NCI-H460 (cell line): ENCODE results near the gene TENM4. TPM values are rescaled to one million over a fixed set of nuclear protein-coding genes. Genes with fewer than 3 reads are reported as not detected.

Experiments used
- DNase-seq: peaks from one replicate; pipeline ENCODE4 v3.0.0-alpha.2; 2016; ENCODE audit warnings: low read depth; ENCODE audit errors: extremely low read depth
- total RNA-seq: library from RNA; depleted of rRNA; stranded (reverse); fragments of >200 nt; shearing (Covaris generic); gene quantifications from 2 replicates; pipeline ENCODE4 v1.2.3, GENCODE V29; 2014

The TENM4 gene
- total RNA-seq, 1 experiment from 2014 or later, result not detected

DNA sequence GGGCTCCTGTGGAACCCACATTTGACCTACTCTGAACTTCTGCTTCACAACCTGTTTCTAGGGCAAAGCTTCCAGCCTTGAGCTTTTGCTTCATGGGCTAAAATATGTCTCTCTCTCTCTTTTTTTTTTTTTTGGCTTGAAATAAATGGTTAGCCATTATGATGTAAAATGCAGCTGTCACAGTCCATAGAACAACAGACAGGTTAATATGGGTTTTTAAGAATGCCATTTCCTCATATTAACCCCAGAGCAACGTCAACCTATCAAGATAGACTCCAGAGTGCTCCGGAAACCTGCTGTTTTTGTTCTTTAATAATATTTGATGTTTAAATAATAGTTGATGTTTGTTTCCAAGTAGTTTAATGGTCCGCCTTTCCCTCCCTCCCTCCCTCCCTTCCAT lies 285.6 kb downstream of the TENM4 start:
- DNase-seq, result no peak

DNA sequence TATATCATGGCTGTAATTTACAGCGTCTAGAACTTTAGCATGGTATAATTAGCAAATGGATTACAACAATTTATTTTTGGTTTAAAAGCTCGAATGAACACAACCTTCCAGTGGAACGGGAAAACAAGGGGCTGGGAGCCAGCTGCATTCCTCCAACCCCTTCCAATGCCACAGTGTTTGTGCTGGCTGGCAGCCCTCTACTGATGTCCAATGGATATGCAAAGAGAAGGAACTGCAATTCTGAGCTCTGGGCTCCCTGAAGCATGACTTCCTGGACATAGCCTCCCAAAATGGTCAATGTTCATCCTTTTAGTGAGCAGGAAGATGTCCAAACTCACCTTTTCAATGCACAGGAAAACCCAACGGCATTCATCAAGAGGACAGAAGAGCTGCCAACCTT lies 288.3 kb downstream of the TENM4 start:
- no peak for DNase-seq

DNA sequence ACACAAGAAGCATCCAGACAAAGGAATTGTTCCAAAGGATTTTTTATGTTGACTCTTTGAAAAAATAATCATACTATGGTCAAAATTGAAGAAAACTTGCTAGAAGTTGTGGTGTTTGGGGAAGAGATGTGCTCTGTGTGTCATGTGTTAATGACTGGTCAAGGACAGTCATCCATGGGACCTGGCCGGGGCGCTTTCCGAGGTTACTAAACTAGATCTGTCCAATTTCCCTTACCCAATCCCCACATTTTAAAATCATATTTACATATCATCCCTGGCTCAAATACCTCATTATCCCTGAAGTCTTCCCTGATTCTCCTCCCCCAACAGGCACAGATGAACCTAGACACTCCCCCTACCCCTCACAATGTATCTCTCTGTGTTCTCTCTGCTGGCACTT lies 289.4 kb downstream of the TENM4 start:
- DNase-seq, result no peak

DNA sequence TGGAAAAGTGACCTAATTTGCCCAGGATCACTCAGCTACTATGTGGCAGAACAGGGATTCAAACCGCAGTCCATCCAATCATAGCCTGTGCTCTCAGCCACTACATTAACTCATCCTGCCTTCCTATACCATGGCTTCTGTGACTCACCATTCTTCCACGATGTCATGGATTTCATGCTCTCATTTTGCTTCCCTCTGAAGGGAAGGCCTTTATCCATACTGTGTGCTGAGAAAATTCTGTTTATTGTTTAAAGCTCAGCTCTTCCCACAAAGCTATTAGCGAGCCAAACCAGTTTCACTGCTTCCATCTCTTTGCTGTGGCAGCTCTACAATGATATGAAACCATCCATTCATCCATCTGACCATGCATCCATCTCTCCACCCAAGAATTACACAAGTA lies 289.9 kb downstream of the TENM4 start:
- DNase-seq, result no peak

DNA sequence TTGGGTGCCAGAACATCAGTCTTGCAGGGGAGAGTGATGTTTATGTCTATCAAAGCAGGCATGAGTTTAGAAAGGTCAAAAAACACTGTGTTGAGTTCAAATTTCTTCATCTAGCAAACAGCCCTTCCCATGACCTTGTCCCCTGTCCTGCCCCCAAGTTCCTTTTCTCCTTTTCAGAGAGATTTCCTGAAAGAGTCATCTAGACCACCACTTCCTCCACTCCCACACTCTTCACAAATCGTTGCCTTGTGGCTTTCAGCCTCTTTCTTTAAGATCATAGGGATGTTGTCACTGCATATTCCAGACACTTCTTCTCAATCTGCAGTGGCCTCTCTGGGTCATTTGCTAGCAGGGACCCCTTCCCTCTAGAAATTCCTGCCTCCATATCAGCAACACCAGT lies 290.5 kb downstream of the TENM4 start:
- no peak for DNase-seq

DNA sequence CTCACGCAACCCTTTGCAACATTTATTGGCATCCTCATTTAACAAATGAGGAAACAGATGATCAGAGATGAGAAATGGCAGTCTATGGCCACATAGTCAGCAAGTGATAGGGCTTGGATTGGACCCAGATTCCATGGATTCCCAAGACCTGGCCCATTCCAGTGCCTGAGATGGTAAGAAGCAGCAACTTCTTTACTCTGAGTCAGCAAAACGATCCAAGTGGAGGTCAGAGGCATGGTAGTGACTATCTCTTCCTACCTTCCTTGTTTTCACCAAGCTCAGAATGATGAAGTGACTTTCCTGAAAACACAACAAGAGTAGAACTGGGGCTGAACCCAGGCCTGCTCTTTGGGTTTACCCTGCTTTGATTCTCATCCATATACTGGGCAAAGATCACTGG lies 293.1 kb downstream of the TENM4 start:
- DNase-seq, result no peak

DNA sequence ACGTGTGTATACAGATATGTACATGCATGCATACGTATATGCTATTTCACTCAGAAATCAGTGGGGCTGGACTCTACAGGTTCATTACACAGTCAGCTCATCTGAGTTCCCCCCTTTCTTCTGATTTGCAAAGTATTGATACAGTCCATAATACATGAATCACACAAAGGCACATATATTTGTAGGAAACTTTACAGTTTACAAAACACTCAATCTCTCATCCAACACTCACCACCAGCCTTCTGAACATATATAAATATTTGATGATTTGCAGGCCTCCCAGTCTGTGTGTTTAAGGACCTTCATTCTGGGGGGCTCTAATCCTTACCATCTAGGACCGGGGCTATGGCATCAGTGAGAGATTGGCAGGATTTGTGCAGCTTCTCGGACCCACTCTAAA lies 293.8 kb downstream of the TENM4 start:
- DNase-seq, result no peak

DNA sequence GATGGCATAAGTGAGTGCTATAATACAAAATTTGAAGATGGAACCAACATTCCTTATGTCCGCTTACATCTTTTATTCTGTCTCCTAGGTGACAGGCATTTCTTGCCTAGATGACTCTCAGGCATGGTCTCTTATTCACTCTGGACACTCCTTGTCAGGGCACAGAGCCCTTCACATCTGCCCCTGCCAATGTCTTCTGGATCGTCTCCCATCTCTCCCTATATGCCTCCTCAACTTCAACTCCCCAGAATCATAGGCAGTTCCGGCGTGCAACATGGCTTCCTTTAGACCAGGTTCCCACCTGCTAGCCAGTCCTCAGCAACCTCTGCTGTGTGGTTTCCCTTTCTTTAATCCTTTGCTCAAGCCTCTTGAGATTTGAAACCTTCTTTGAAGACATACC lies 300.9 kb downstream of the TENM4 start:
- DNase-seq, result no peak

DNA sequence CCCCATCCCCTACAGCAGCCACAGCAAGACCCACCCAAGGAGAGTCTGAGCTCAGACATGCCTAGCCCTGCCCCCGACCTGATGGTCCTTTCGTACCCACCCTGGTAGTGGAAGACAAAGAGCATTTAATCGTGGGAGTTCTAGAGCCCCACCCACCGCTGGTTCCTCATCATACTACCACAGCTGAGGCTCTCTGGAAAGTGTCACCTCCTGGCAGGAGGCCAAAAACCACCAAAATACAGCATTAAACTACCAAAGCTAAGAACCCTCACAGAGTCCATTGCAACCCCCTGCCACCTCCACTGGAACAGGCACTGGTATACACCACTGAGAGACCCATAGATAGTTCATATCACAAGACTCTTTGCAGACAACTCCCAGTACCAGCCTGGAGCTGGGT lies 311.1 kb downstream of the TENM4 start:
- no peak for DNase-seq

DNA sequence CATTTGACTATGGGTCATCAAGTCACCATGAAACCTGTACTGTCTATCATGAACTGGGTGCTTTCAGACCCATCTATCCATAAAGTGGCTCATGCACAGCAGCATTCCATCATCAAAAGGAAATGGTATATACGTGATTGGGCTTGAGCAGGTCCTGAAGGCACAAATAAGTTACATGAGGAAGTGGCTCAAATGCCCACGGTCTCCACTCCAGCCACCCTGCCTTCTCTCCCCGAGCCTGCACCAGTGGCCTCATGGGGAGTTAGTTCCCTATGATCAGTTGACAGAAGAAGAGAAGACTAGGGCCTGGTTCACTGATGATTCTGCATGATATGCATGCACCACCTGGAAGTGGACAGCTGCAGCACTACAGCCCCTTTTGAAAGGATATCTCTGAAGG lies 312.5 kb downstream of the TENM4 start:
- DNase-seq, result no peak

DNA sequence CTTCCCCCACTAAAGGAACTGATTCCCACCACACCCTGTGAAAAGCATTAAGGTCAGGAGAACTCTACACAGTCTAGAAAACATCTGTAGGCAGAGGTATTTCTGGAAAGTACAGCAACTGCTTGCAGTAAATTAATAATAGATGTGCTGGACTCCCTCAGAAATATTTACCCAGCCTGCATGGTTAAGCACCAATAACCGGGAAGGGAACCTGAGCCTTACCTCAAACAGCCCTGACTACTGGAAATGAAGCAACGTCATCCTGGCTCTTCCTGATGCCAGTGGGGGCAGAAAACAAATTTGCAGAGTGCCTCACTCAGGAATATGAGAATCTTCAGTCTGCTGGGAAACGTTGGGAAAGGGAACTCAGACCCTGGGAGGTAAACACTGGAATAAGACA lies 318.1 kb downstream of the TENM4 start:
- DNase-seq, result no peak

DNA sequence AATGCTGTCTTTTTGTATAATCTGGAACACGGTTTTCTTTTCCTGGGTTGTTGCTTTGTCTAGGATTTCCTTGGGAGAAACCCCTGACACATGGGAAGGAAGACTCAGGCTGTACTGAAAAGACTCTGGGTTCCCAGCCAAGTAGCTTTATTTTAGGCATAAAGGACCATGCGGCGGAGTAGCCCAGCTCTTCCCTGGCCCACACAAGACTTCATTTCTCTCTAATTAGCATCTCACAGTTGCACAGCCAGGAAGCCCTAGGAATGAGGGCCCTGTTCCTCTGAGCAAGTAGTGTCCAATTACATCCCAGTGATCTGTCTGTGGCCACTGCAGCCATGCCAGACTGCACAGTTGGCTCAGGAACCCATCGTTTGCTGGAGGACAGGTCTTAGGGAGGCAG lies 319.5 kb downstream of the TENM4 start:
- DNase-seq, result no peak

DNA sequence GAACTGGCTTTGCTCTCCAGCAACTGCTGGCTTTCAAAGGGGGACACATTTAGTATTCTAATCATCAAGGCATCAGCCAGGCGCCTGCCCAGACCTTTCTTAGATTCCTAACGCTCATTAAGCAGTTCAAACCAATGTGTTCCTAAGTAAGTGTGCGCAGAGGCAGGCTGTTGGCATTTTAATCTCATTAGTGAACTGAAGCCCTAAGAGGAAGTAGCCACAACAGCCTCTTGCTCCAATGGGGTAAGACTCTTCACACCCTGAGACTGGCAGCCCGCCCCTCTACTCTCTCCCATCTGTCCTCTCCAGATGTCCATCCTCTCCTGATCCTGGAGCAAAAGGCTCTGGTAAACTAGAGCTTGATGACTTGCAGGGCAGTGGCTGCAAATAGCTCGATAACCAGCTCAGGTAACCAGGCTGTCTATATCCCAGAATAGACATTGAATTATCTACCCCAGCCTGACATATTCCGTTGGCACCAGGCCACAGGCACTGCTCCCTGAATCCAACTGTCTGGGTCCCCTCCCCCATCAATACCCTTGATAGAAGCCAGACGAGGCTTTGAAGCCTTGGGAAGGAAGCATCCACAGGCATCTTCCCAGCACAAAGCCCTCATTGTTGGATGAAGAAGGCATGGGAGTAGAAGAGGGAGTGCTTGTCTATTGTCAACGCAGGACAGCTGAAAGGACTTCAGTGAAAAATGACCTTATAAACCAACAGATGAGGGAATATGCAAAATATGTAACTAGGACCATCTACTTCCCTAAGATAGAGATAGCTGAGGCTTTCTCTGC lies 321.1 kb downstream of the TENM4 start:
- no peak for DNase-seq

DNA sequence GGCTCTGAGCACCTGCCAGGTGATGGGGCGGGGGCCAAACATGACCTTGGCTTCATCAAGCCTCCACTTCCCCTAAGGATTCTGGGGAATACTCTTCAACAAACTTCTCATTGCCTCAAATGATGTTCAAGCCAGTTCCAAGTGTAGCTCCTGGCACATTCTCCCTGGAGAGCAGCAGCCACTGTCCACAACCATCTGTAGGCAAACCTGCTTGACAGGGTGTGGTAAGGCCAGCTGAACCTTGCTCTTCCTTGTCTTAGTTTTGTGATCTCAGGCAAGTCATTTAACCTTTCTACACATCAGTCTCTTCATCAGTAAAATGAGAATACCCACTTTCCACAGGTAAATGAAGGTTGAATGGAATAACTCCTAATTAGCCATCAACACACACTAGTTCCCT lies 323.3 kb downstream of the TENM4 start:
- no peak for DNase-seq

DNA sequence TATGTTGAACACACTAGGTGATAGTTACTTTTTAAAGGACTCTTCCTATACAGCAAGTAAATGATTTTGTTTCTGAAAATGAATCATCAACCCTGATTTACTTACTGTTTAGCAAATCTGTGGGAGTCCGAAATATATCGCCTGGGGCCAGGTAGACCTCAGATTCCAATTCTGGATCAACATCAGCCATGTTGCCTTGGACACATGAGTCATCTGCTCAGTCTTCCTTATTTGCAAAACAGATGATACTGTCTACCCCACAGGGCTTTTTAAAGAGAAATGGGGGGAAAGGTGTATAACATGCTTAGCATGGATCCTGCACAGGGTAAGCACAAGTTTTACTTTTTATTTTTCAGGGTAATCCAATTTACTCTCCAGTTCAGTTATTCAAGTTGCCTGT lies 324.2 kb downstream of the TENM4 start:
- no peak for DNase-seq

DNA sequence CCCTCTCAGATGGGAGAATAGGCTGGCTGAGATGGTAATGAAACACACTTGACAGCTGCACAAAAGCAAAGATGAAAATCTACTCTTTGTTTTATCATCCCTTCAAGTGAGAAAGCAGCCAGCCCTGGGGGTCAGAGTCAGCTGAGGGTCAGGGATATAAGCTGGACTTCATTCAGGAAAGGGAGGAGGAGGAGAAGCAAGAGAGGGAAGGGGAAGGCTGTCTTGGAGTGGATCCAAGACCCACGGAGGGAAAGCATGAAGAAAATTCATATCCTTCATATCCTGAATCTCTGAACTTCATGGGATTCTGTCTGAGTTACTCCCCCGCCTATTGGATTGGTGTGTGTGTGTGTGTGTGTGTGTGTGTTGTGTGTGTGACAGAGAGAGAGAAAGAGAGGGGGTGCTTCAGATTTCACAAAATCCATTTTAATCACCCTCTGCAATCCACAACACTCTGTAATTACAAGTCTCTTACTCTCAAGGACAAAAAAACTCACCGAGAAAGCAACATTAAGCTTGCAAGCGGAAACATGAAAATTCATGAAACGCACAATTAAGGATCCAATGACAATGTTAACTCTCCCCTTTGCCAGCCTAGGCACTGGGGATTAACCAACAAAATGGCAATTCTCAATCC lies 327.7 kb downstream of the TENM4 start:
- no peak for DNase-seq

DNA sequence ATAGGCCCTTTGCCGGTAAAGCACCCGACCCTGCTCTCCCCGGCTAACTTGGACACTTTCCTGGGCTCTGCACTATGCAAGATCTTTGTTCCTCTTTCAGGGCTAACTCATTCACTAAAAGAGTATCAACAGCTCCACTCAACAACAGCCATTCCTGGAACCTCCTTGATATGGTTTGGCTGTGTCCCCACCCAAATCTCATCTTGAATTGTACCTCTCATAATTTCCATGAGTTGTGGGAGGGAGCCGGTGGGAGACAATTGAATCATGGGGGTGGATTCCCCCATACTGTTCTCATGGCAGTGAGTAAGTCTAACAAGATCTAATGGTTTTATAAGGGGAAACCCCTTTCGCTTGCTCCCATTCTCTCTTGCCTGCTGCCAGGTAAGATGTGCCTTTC lies 330.0 kb downstream of the TENM4 start:
- DNase-seq, result no peak

DNA sequence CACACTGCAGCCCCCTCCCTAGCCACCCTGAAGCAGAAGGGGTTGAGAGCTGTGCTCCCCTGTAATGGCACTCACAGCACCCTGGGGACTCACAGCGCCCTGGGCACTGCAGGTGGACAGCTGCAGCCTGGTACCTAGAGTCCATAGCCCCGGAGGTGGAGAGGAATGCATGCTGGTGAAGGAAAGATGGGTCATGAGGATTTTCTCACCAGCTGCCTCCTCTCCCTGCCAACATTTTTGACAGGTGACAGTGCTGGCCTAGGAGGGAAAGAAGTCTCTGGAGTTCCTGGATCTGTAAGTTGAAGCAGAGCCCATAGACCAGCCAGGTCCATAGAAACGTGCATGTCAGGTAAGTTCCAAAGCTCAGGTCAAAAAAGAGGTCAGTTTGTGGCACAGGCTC lies 330.5 kb downstream of the TENM4 start:
- DNase-seq, result no peak

DNA sequence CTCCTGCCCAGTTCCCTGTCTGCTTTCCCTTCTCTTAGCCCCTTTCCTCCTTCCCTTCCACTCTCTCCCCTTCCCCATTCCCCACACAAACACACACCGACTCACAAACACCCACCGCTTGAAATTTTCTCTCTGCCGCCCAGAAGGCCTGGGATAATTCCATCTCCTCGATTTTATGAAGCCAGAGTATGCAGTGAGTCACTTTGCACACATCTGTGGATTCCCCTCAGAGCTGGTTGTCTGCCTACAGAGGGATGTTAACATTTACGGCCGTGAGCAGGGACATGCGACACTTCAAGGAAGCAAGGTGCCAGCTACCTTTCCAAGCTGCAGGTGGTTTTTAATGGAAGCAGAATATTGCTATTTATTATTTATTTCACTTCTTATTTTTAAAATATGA lies 332.0 kb downstream of the TENM4 start:
- DNase-seq, result no peak

DNA sequence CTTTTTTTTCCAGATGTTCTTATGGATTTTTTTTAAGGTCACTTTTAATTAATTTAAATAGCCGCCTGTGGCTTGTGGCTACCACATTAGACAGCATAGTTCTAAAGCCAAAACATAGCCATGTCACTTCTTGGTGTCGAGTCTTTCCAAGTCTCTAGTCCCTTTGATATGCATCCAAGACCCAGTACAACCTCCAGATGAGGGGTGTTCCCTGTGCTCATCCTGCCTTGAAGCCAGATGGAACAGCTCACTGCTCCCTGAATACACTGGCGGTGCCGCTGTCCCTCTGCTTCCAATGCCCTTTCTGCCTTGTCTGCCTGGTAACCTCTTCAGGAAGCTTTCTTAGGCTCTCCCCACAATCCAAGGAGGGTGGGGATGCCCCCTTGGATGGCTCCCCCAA lies 338.0 kb downstream of the TENM4 start:
- DNase-seq, result no peak

DNA sequence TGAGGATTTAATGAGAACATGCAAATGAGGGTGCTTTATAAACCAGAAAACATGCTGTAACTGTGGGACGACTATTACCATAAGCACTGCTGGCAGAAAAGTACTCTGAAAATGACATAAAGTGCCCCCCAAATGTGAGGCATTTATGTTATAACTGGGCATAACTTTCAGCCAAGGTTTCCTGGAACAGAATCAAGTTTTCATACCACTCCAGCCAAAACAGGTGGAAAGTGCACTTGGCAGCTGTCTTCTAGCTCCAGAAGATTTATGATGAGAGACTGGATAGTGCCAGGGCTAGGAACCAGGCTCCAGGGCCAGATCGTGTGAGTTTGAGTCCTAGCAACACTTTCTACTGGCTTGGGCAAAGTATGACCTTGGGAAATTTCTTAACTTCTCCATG lies 339.2 kb downstream of the TENM4 start:
- DNase-seq, result no peak

DNA sequence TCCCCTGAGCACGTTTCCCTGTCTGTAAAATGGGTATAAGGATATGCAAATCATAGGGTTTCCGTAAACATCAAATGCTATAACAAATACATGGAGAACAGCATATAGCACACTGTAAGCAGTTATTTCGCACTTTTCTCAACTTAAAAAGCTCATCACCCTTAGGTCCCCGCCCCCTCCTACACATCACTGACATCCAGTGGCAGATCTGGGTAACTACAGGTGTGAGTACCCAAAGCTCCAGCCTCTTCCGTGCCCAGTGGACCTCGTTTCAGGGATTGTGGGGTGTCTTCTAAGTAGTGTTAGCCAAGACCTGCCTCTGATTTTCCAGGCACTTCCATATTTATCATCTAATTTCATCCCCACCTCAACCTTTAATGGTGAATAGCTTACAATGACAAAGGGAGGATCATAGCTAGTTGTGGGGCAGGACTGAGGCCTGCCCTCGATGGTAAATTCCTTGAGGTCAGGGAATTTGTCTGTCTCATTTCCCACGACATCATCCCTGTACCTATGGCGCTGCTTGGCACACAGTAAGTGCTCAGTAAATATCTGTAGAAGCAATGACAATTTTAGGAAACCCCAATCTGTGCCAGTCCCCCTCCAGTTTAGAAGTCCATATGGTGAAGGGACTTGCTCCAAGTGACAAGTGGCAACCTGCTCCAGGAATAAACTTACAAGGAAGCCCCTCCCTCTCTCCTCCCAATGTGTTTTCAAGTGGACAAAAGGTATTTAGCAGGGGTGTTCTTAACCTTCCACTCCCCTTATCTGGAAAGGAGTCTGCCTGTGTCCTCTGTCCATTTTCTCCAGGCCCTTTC lies 340.5 kb downstream of the TENM4 start:
- peak; percentile 12 for DNase-seq
